MM.1S (cell line): ENCODE measurements around the gene ADGRD1.

Experiments used
- CTCF ChIP-seq: fragments of 300-600 bp; sonication (generic); IDR thresholded peaks from 2 replicates; pipeline ENCODE4 v1.5.1; 2016; ENCODE audit warnings: antibody characterized with exemption, low read length, mixed read lengths
- EZH2 ChIP-seq: fragments of 300-600 bp; sonication (generic); optimal IDR thresholded peaks from 2 replicates; pipeline ENCODE3; 2017; ENCODE audit warnings: low read depth, mild to moderate bottlenecking, antibody characterized with exemption, low read length, mixed read lengths
- EZH2phosphoT487 ChIP-seq: fragments of 300-600 bp; sonication (generic); IDR thresholded peaks from 2 replicates; pipeline ENCODE4 v1.6.1; 2018; ENCODE audit warnings: antibody characterized with exemption, low read length

- no peak for TF ChIP-seq CTCF
- no peak for TF ChIP-seq EZH2
- no peak for TF ChIP-seq EZH2phosphoT487
These were observed 198.0 kb downstream of the ADGRD1 start for GRCh38 chr12:131151558-131152345.
